Measurements from ENCODE around the gene PAXX. TPM values are rescaled to one million over a fixed set of nuclear protein-coding genes. Genes with fewer than 3 reads are reported as not detected.

Gene PAXX
- total RNA-seq, 1 donor from 2014 or later: 70.1 TPM

GRCh38 chr9:136958473-136958872, 33.7 kb upstream of the PAXX start:
- TF ChIP-seq CTCF (conservative IDR thresholded peaks at IDR 0.05; ENCODE audit: low read depth, low read length): no peak
- DNase-seq (ENCODE audit: low read depth): no peak
- H3K4me3 ChIP-seq (ENCODE audit: low read depth, low read length): no peak overlapping the region

GRCh38 chr9:136958898-136959850, 33.0 kb upstream of the PAXX start:
- no peak for DNase-seq (ENCODE audit: low read depth)
- TF ChIP-seq CTCF (conservative IDR thresholded peaks at IDR 0.05; ENCODE audit: low read depth, low read length): no peak
- H3K4me3 ChIP-seq (ENCODE audit: low read depth, low read length): no peak overlapping the region

- no peak for TF ChIP-seq CTCF (conservative IDR thresholded peaks at IDR 0.05; ENCODE audit: low read depth, low read length)
- no peak overlapping the region for H3K4me3 ChIP-seq (ENCODE audit: low read depth, low read length)
- DNase-seq (ENCODE audit: low read depth): no peak
Observed at GRCh38 chr9:136960212-136960937, 31.8 kb upstream of the PAXX start.

- no peak for TF ChIP-seq CTCF (conservative IDR thresholded peaks at IDR 0.05; ENCODE audit: low read depth, low read length)
- DNase-seq (ENCODE audit: low read depth): no peak
- H3K4me3 ChIP-seq (ENCODE audit: low read depth, low read length): no peak overlapping the region
Observed at GRCh38 chr9:136960938-136961275, 31.3 kb upstream of the PAXX start.

GRCh38 chr9:136961279-136962065, 30.8 kb upstream of the PAXX start:
- TF ChIP-seq CTCF (conservative IDR thresholded peaks at IDR 0.05; ENCODE audit: low read depth, low read length): no peak
- no peak overlapping the region for H3K4me3 ChIP-seq (ENCODE audit: low read depth, low read length)
- DNase-seq (ENCODE audit: low read depth): no peak

GRCh38 chr9:136962163-136962562, 30.1 kb upstream of the PAXX start:
- no peak overlapping the region for H3K4me3 ChIP-seq (ENCODE audit: low read depth, low read length)
- DNase-seq (ENCODE audit: low read depth): no peak
- no peak for TF ChIP-seq CTCF (conservative IDR thresholded peaks at IDR 0.05; ENCODE audit: low read depth, low read length)

Data from epithelial cell of proximal tubule (primary cell).